HCT116 (cell line): ENCODE results near the gene ENOX1.

Source experiments
- CEBPB ChIP-seq: IDR thresholded peaks from 2 replicates; pipeline ENCODE4 v1.6.1; 2012; ENCODE audit warnings: low read depth
- EZH2 ChIP-seq: fragments of 200-600 bp; sonication (generic); IDR thresholded peaks from 2 replicates; pipeline ENCODE4 v1.6.1; 2017; ENCODE audit warnings: antibody characterized with exemption, mixed run types
- EZH2phosphoT487 ChIP-seq: fragments of 200-600 bp; IDR thresholded peaks from 2 replicates; pipeline ENCODE4 v1.6.1; 2018; ENCODE audit warnings: antibody characterized with exemption, borderline replicate concordance
- POLR2A ChIP-seq: IDR thresholded peaks from 2 replicates; pipeline ENCODE4 v1.7.0; 2011; ENCODE audit warnings: borderline replicate concordance; ENCODE audit not compliant: insufficient read depth, insufficient read length; ENCODE audit errors: extremely low read depth
- POLR2AphosphoS5 ChIP-seq: IDR thresholded peaks from 2 replicates; pipeline ENCODE4 v1.6.1; 2011; ENCODE audit warnings: mild to moderate bottlenecking, low read depth, low read length, moderate library complexity
- RAD21 ChIP-seq: IDR thresholded peaks from 2 replicates; pipeline ENCODE4 v1.6.1; 2012; ENCODE audit warnings: low read depth, mild to moderate bottlenecking
- SRF ChIP-seq: IDR thresholded peaks from 2 replicates; pipeline ENCODE4 v1.6.1; 2012; ENCODE audit warnings: low read depth
- YY1 ChIP-seq: IDR thresholded peaks from 2 replicates; pipeline ENCODE4 v1.6.1; 2011; ENCODE audit warnings: low read length, low read depth, moderate library complexity, mild to moderate bottlenecking; ENCODE audit not compliant: insufficient replicate concordance; ENCODE audit errors: extremely low read depth
- TF ChIP-seq, protein P1 (sequence below), 3 experiments: fragments of 200-600 bp in 1 of 3; sonication (generic) in 1 of 3; IDR thresholded peaks in 2 of 3; conservative IDR thresholded peaks in 1 of 3; 2 replicates each; pipeline ENCODE4 v1.5.1; 2012 to 2017; ENCODE audit warnings: low read depth in 2 of 3, low read length in 2 of 3, antibody characterized with exemption in 1 of 3, borderline replicate concordance in 1 of 3, control low read depth in 1 of 3, mild to moderate bottlenecking in 1 of 3, mixed read lengths in 1 of 3, mixed run types in 1 of 3, moderate library complexity in 1 of 3; ENCODE audit not compliant: insufficient read depth in 1 of 3
- TF ChIP-seq, protein P2 (sequence below): IDR thresholded peaks from 2 replicates; pipeline ENCODE4 v1.6.1; 2011; ENCODE audit warnings: mild to moderate bottlenecking, low read length, moderate library complexity; ENCODE audit not compliant: insufficient replicate concordance; ENCODE audit errors: extremely low read depth

DNA sequence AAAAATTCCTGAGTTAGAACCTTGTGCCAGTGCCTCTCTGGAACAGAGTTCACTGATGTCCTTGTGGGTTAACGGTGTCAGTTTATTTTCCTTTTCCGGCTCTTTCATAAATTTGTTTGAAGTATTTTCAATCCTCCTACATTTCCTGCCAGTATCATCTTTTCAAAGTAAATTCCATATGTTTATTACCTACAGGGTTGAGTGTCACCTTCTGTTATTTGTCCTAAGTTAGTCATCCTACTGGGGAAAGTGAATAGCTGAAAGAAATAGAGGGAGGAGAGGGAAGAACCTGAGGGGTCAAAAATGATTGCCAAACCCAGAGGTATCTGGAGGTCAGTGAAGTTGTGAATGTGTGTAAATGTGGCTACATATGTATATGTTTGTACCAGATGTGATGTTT lies 582.2 kb downstream of the ENOX1 start:
- TF ChIP-seq POLR2A, result no peak
- TF ChIP-seq RAD21, result no peak
- no peak for TF ChIP-seq POLR2AphosphoS5
- TF ChIP-seq, protein P1, sequence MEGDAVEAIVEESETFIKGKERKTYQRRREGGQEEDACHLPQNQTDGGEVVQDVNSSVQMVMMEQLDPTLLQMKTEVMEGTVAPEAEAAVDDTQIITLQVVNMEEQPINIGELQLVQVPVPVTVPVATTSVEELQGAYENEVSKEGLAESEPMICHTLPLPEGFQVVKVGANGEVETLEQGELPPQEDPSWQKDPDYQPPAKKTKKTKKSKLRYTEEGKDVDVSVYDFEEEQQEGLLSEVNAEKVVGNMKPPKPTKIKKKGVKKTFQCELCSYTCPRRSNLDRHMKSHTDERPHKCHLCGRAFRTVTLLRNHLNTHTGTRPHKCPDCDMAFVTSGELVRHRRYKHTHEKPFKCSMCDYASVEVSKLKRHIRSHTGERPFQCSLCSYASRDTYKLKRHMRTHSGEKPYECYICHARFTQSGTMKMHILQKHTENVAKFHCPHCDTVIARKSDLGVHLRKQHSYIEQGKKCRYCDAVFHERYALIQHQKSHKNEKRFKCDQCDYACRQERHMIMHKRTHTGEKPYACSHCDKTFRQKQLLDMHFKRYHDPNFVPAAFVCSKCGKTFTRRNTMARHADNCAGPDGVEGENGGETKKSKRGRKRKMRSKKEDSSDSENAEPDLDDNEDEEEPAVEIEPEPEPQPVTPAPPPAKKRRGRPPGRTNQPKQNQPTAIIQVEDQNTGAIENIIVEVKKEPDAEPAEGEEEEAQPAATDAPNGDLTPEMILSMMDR (IDR thresholded peaks at IDR 0.05 in 2 of 3, conservative IDR thresholded peaks at IDR 0.05 in 1 of 3; ENCODE audit: borderline replicate concordance in 1 of 3, insufficient read depth in 1 of 3, low read depth in 2 of 3, low read length in 2 of 3), result no peak
- TF ChIP-seq EZH2, result no peak
- TF ChIP-seq, protein P2, sequence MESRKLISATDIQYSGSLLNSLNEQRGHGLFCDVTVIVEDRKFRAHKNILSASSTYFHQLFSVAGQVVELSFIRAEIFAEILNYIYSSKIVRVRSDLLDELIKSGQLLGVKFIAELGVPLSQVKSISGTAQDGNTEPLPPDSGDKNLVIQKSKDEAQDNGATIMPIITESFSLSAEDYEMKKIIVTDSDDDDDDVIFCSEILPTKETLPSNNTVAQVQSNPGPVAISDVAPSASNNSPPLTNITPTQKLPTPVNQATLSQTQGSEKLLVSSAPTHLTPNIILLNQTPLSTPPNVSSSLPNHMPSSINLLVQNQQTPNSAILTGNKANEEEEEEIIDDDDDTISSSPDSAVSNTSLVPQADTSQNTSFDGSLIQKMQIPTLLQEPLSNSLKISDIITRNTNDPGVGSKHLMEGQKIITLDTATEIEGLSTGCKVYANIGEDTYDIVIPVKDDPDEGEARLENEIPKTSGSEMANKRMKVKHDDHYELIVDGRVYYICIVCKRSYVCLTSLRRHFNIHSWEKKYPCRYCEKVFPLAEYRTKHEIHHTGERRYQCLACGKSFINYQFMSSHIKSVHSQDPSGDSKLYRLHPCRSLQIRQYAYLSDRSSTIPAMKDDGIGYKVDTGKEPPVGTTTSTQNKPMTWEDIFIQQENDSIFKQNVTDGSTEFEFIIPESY, result no peak
- TF ChIP-seq SRF, result no peak
- TF ChIP-seq EZH2phosphoT487, result no peak
- no peak for TF ChIP-seq CEBPB
- TF ChIP-seq YY1, result no peak
